ENCODE measurements around the gene ELF5. TPM values are rescaled to one million over a fixed set of nuclear protein-coding genes. Genes with fewer than 3 reads are reported as not detected.

ELF5 gene
- total RNA-seq, 1 donor from 2014 or later = not detected

- ATAC-seq (ENCODE audit: poor library complexity) (no peak), DNase-seq (no peak)
- intact Hi-C loops (cut with DNase I) = no loop called here
These were observed 13.7 kb downstream of the ELF5 start for GRCh38 chr11:34499719-34500500.

- DNase-seq (no peak), ATAC-seq (ENCODE audit: poor library complexity) (no peak)
- intact Hi-C loops (cut with DNase I) = no loop called here
These were observed 17.7 kb downstream of the ELF5 start for GRCh38 chr11:34495724-34496377.

GRCh38 chr11:34495239-34495723, 18.3 kb downstream of the ELF5 start:
- intact Hi-C loops (cut with DNase I) = no loop called here
- DNase-seq = no peak
- no peak for ATAC-seq (ENCODE audit: poor library complexity)

GRCh38 chr11:34493926-34494595, 19.5 kb downstream of the ELF5 start:
- intact Hi-C loops (cut with DNase I) = loop anchor here (5.0 kb wide), 1 partner anchor 127 kb away; no protein-coding TSS in a partner anchor
- ATAC-seq (ENCODE audit: poor library complexity) = no peak
- DNase-seq = no peak

- intact Hi-C loops (cut with DNase I) = loop anchor here (5.0 kb wide), 1 partner anchor 126 kb away; no protein-coding TSS in a partner anchor
- no peak for DNase-seq
- ATAC-seq (ENCODE audit: poor library complexity) = no peak
These were observed 20.1 kb downstream of the ELF5 start for GRCh38 chr11:34493468-34493867.

GRCh38 chr11:34492806-34493414, 20.7 kb downstream of the ELF5 start:
- peak; percentile 57 for DNase-seq
- intact Hi-C loops (cut with DNase I) = loop anchor here (5.0 kb wide), 1 partner anchor 126 kb away; no protein-coding TSS in a partner anchor
- peak; percentile 48 for ATAC-seq (ENCODE audit: poor library complexity)

- intact Hi-C loops (cut with DNase I) = loop anchor here (5.0 kb wide), 1 partner anchor 123 kb away; no protein-coding TSS in a partner anchor
- DNase-seq = no peak
These were observed 23.3 kb downstream of the ELF5 start for GRCh38 chr11:34490304-34490703.

GRCh38 chr11:34488855-34489557, 24.6 kb downstream of the ELF5 start:
- intact Hi-C loops (cut with DNase I) = no loop called here
- DNase-seq (no peak), ATAC-seq (ENCODE audit: poor library complexity) (no peak)

More at GRCh38 chr11:34490304-34490703, 23.3 kb downstream of the ELF5 start:
- ATAC-seq (ENCODE audit: poor library complexity) = no peak

- intact Hi-C loops (cut with DNase I) = no loop called here
- ATAC-seq (ENCODE audit: poor library complexity) = no peak
- no peak for DNase-seq
These were observed 26.2 kb downstream of the ELF5 start for GRCh38 chr11:34487430-34487829.

- intact Hi-C loops (cut with DNase I) = no loop called here
- DNase-seq (no peak), ATAC-seq (ENCODE audit: poor library complexity) (no peak)
These were observed 30.3 kb downstream of the ELF5 start for GRCh38 chr11:34483106-34483874.

GRCh38 chr11:34481307-34481706, 32.3 kb downstream of the ELF5 start:
- intact Hi-C loops (cut with DNase I) = no loop called here
- no peak for DNase-seq
- no peak for ATAC-seq (ENCODE audit: poor library complexity)

- ATAC-seq (ENCODE audit: poor library complexity) (no peak), DNase-seq (no peak)
- intact Hi-C loops (cut with DNase I) = no loop called here
These were observed 33.3 kb downstream of the ELF5 start for GRCh38 chr11:34480314-34480713.

- no peak for DNase-seq
- intact Hi-C loops (cut with DNase I) = no loop called here
- no peak for ATAC-seq (ENCODE audit: poor library complexity)
These were observed 34.5 kb downstream of the ELF5 start for GRCh38 chr11:34478845-34479663.

GRCh38 chr11:34476849-34477248, 36.7 kb downstream of the ELF5 start:
- ATAC-seq (ENCODE audit: poor library complexity) = no peak
- no peak for DNase-seq
- intact Hi-C loops (cut with DNase I) = no loop called here

- no peak for DNase-seq
- ATAC-seq (ENCODE audit: poor library complexity) = no peak
- intact Hi-C loops (cut with DNase I) = no loop called here
These were observed 37.9 kb downstream of the ELF5 start for GRCh38 chr11:34475656-34476055.

- intact Hi-C loops (cut with DNase I) = no loop called here
These were observed 39.9 kb downstream of the ELF5 start for GRCh38 chr11:34473603-34474169.

More at GRCh38 chr11:34473603-34474169, 39.9 kb downstream of the ELF5 start:
- ATAC-seq (ENCODE audit: poor library complexity) (no peak), DNase-seq (no peak)
